CD4-positive, alpha-beta T cell (primary cell): ENCODE results near the gene PFKL. TPM values are rescaled to one million over a fixed set of nuclear protein-coding genes. Genes with fewer than 3 reads are reported as not detected.

ENCODE experiments used
- ATAC-seq: fragments of 200-7000 bp; cut with Tn5 transposase; one replicate; pipeline ENCODE4 v1.10.0; 2022; ENCODE audit warnings: mild to moderate bottlenecking; ENCODE audit not compliant: poor library complexity
- CTCF ChIA-PET: fragments of 350-600 bp; sonication (Branson Sonifier 250); formaldehyde crosslinking; loops from one replicate; lab custom pipeline; 2021; ENCODE audit warnings: antibody characterized with exemption, inconsistent platforms; lab: Charles Lee
- POLR2A ChIA-PET: fragments of 350-600 bp; sonication (Branson Sonifier 250); formaldehyde crosslinking; loops from one replicate; lab custom pipeline; 2021; ENCODE audit warnings: antibody characterized with exemption, inconsistent platforms; lab: Charles Lee
- DNase-seq, 14 experiments: peaks; one replicate each; pipeline ENCODE4 v3.0.0-alpha.2; 2013 to 2020; ENCODE audit warnings: mixed read lengths in 2 of 14
- H3K27ac ChIP-seq, 2 donors: one replicate each; pipeline versions ENCODE4 v1.5.1 to v1.7.0; 2013; ENCODE audit warnings: low read length in 2 of 2, low read depth in 1 of 2, mild to moderate bottlenecking in 1 of 2
- H3K27me3 ChIP-seq, 2 experiments: 1 replicate in 1 of 2; 2 replicates in 1 of 2; pipeline versions ENCODE4 v1.6.1 to v1.7.0; 2013; ENCODE audit warnings: low read length in 2 of 2, control low read depth in 1 of 2, mild to moderate bottlenecking in 1 of 2, moderate library complexity in 1 of 2; ENCODE audit not compliant: insufficient read depth in 2 of 2, control insufficient read depth in 1 of 2
- H3K36me3 ChIP-seq: one replicate; pipeline ENCODE4 v1.6.1; 2013; ENCODE audit warnings: low read length, control low read depth; ENCODE audit not compliant: insufficient read depth
- H3K4me1 ChIP-seq: one replicate; pipeline ENCODE4 v1.6.1; 2013; ENCODE audit warnings: low read length, control low read depth; ENCODE audit not compliant: insufficient read depth
- H3K4me3 ChIP-seq: one replicate; pipeline ENCODE4 v1.5.1; 2013; ENCODE audit warnings: mild to moderate bottlenecking, low read length, moderate library complexity
- H3K9me3 ChIP-seq, 2 experiments: 1 replicate in 1 of 2; 2 replicates in 1 of 2; pipeline versions ENCODE4 v1.6.1 to v1.7.0; 2013; ENCODE audit warnings: low read length in 2 of 2, mild to moderate bottlenecking in 2 of 2, control low read depth in 1 of 2, moderate library complexity in 1 of 2; ENCODE audit not compliant: control insufficient read depth in 1 of 2, insufficient read depth in 1 of 2
- H3K27ac Mint-ChIP-seq: one replicate; pipeline ENCODE4 v1.8.0; 2020; ENCODE audit warnings: mixed read lengths
- H3K27me3 Mint-ChIP-seq: one replicate; pipeline ENCODE4 v1.8.0; 2021; ENCODE audit warnings: mixed read lengths
- H3K36me3 Mint-ChIP-seq: one replicate; pipeline ENCODE4 v1.8.0; 2021; ENCODE audit warnings: low read depth, mixed read lengths
- H3K4me1 Mint-ChIP-seq: one replicate; pipeline ENCODE4 v1.8.0; 2021; ENCODE audit warnings: low read depth, mixed read lengths
- H3K4me3 Mint-ChIP-seq: one replicate; pipeline ENCODE4 v1.8.0; 2020; ENCODE audit warnings: mild to moderate bottlenecking, mixed read lengths
- H3K9me3 Mint-ChIP-seq: one replicate; pipeline ENCODE4 v1.8.0; 2020; ENCODE audit warnings: mixed read lengths
- intact Hi-C, 2 experiments: fragments of 100-400 bp; cut with DNase I in 1 of 2; cut with micrococcal nuclease in 1 of 2; formaldehyde crosslinking; loops; one replicate each; pipeline versions ENCODE4 v1.15.1 to v1.9.0; 2023 to 2025; cut with DNase I, micrococcal nuclease
- total RNA-seq, 174 experiments: library from RNA in 2 of 174; stranded (reverse) in 2 of 174; gene quantifications; one replicate each; pipeline ENCODE4 v1.2.3 and lab custom pipeline; 2021 to 2026
- TF ChIP-seq, protein P1 (sequence below): fragments of 200-600 bp; IDR thresholded peaks from one replicate; pipeline ENCODE4 v1.8.0; 2022; ENCODE audit warnings: antibody characterized with exemption, mild to moderate bottlenecking

PFKL gene
- total RNA-seq, 2 experiments from 2014 or later = 115 to 117 TPM

- H3K36me3 Mint-ChIP-seq = peaks cover 23% of the 10 kb centered on the region
- Histone ChIP-seq H3K27me3 (no peaks in the 10 kb centered on the region), H3K27ac (no peak overlapping the region), H3K36me3 (peaks cover 63% of the 10 kb centered on the region), H3K9me3 (no peaks in the 10 kb centered on the region), H3K4me3 (no peak overlapping the region), H3K4me1 (no peaks in the 10 kb centered on the region)
- TF ChIP-seq, protein P1, sequence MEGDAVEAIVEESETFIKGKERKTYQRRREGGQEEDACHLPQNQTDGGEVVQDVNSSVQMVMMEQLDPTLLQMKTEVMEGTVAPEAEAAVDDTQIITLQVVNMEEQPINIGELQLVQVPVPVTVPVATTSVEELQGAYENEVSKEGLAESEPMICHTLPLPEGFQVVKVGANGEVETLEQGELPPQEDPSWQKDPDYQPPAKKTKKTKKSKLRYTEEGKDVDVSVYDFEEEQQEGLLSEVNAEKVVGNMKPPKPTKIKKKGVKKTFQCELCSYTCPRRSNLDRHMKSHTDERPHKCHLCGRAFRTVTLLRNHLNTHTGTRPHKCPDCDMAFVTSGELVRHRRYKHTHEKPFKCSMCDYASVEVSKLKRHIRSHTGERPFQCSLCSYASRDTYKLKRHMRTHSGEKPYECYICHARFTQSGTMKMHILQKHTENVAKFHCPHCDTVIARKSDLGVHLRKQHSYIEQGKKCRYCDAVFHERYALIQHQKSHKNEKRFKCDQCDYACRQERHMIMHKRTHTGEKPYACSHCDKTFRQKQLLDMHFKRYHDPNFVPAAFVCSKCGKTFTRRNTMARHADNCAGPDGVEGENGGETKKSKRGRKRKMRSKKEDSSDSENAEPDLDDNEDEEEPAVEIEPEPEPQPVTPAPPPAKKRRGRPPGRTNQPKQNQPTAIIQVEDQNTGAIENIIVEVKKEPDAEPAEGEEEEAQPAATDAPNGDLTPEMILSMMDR = no peak
- no peaks in the 10 kb centered on the region for H3K4me1 Mint-ChIP-seq
- intact Hi-C loops = no loop called here
- no peaks in the 10 kb centered on the region for H3K9me3 Mint-ChIP-seq
- no peak overlapping the region for H3K4me3 Mint-ChIP-seq
- ATAC-seq (no peak), DNase-seq (no peak)
- CTCF ChIA-PET = no interaction called here
- POLR2A ChIA-PET = no interaction called here
- H3K27me3 Mint-ChIP-seq = no peaks in the 10 kb centered on the region
- no peak overlapping the region for H3K27ac Mint-ChIP-seq
Measured at GRCh38 chr21:44322621-44323325, 22.9 kb downstream of the PFKL start.

GRCh38 chr21:44323591-44323990, 23.7 kb downstream of the PFKL start:
- no peak overlapping the region for H3K4me3 ChIP-seq
- H3K27ac ChIP-seq = no peak overlapping the region
- no peak overlapping the region for H3K27ac Mint-ChIP-seq
- intact Hi-C loops = no loop called here
- ChIA-PET CTCF (no interaction called here), POLR2A (no interaction called here)
- no peaks in the 10 kb centered on the region for H3K27me3 ChIP-seq
- H3K27me3 Mint-ChIP-seq = no peaks in the 10 kb centered on the region
- DNase-seq = no peak
- TF ChIP-seq, protein P1 = no peak
- H3K4me1 ChIP-seq = no peaks in the 10 kb centered on the region
- no peaks in the 10 kb centered on the region for H3K4me1 Mint-ChIP-seq
- peaks cover 62% of the 10 kb centered on the region for H3K36me3 ChIP-seq
- H3K4me3 Mint-ChIP-seq = no peak overlapping the region
- H3K9me3 ChIP-seq = no peaks in the 10 kb centered on the region
- H3K36me3 Mint-ChIP-seq = peaks cover 22% of the 10 kb centered on the region
- no peak for ATAC-seq
- no peaks in the 10 kb centered on the region for H3K9me3 Mint-ChIP-seq

- H3K9me3 ChIP-seq = no peaks in the 10 kb centered on the region
- Mint-ChIP-seq H3K4me3 (no peak overlapping the region), H3K27ac (no peak overlapping the region), H3K27me3 (no peaks in the 10 kb centered on the region), H3K9me3 (no peaks in the 10 kb centered on the region), H3K36me3 (peaks cover 26% of the 10 kb centered on the region), H3K4me1 (no peaks in the 10 kb centered on the region)
- CTCF ChIA-PET = no interaction called here
- POLR2A ChIA-PET = no interaction called here
- ATAC-seq (no peak), DNase-seq (no peak)
- H3K27me3 ChIP-seq = no peaks in the 10 kb centered on the region
- TF ChIP-seq, protein P1 = no peak
- no peak overlapping the region for H3K27ac ChIP-seq
- H3K4me1 ChIP-seq = no peaks in the 10 kb centered on the region
- peaks cover 57% of the 10 kb centered on the region for H3K36me3 ChIP-seq
- H3K4me3 ChIP-seq = no peak overlapping the region
- intact Hi-C loops = no loop called here
Measured at GRCh38 chr21:44324106-44324853, 24.4 kb downstream of the PFKL start.
